Mucosa of stomach (tissue), 1 donor: Measurements from ENCODE around the gene PROX2.

Source experiments
- H3K27me3 ChIP-seq: one replicate; pipeline ENCODE4 v1.7.0; 2013; ENCODE audit warnings: mild to moderate bottlenecking, low read length; ENCODE audit not compliant: control insufficient read depth, insufficient read depth
- H3K36me3 ChIP-seq: one replicate; pipeline ENCODE4 v1.7.0; 2013; ENCODE audit warnings: low read length; ENCODE audit not compliant: control insufficient read depth, insufficient read depth
- H3K4me1 ChIP-seq: one replicate; pipeline ENCODE4 v1.7.0; 2013; ENCODE audit warnings: mild to moderate bottlenecking, low read length; ENCODE audit not compliant: control insufficient read depth, insufficient read depth
- H3K4me3 ChIP-seq: one replicate; pipeline ENCODE4 v1.7.0; 2013; ENCODE audit warnings: low read length
- H3K9ac ChIP-seq: one replicate; pipeline ENCODE4 v1.7.0; 2013; ENCODE audit warnings: mild to moderate bottlenecking, low read length, moderate library complexity
- H3K9me3 ChIP-seq: one replicate; pipeline ENCODE4 v1.7.0; 2013; ENCODE audit warnings: mild to moderate bottlenecking, low read length, moderate library complexity; ENCODE audit not compliant: control insufficient read depth
- donor health status: Pancreatic carcinoma.

Gene PROX2

GRCh38 chr14:74826574-74826973 is 49.4 kb downstream of the PROX2 start:
- Histone ChIP-seq H3K4me1 (peaks cover 14% of the 10 kb centered on the region), H3K9me3 (no peaks in the 10 kb centered on the region), H3K9ac (no peak overlapping the region), H3K36me3 (peaks cover 4% of the 10 kb centered on the region), H3K4me3 (no peak overlapping the region), H3K27me3 (no peaks in the 10 kb centered on the region)
